ENCODE measurements around the gene RB1. TPM values are rescaled to one million over a fixed set of nuclear protein-coding genes. Genes with fewer than 3 reads are reported as not detected.

Gene RB1
- total RNA-seq, 2 experiments from 2014 or later, result 33.5 to 84.4 TPM

GRCh38 chr13:48317511-48318376 lies 14.2 kb downstream of the RB1 start:
- Histone ChIP-seq H3K79me2 (ENCODE audit: insufficient read depth, low read depth, low read length) (peaks cover 44% of the 10 kb centered on the region), H3K27ac (ENCODE audit: low read depth, low read length, poor library complexity, severe bottlenecking) (no peak overlapping the region), H3K4me1 (ENCODE audit: insufficient read depth, low read length, poor library complexity, severe bottlenecking) (no peaks in the 10 kb centered on the region), H3K4me2 (ENCODE audit: low read length) (no peak overlapping the region), H4K20me1 (ENCODE audit: insufficient read depth, low read length) (no peaks in the 10 kb centered on the region), H3K4me3 (ENCODE audit: low read depth, low read length, poor library complexity, severe bottlenecking) (no peak overlapping the region), H2AFZ (ENCODE audit: low read length) (no peak overlapping the region), H3K9me2 (ENCODE audit: insufficient read depth, low read length) (no peaks in the 10 kb centered on the region), H3K36me3 (ENCODE audit: insufficient read depth, low read length) (peaks cover 99% of the 10 kb centered on the region), H3K9me3 (ENCODE audit: low read length) (peaks cover 30% of the 10 kb centered on the region)
- intact Hi-C loops (cut with micrococcal nuclease; ENCODE audit: unreplicated experiment), result no loop called here
- DNase-seq (ENCODE audit: low spot score), result no peak
- ChIA-PET CTCF (ENCODE audit: unreplicated experiment) (no interaction called here), POLR2A (no interaction called here)
- no TSS peak for BruUV-seq (replicated peaks)
- TF ChIP-seq EZH2phosphoT487 (IDR thresholded peaks at IDR 0.05; ENCODE audit: borderline replicate concordance, low read depth, low read length), result no peak
- no peak for TF ChIP-seq CTCF (conservative IDR thresholded peaks at IDR 0.05; ENCODE audit: low read length)

GRCh38 chr13:48318377-48318811 lies 14.8 kb downstream of the RB1 start:
- H3K36me3 ChIP-seq (ENCODE audit: insufficient read depth, low read length), result peaks cover 99% of the 10 kb centered on the region
- no peak overlapping the region for H3K4me2 ChIP-seq (ENCODE audit: low read length)
- intact Hi-C loops (cut with micrococcal nuclease; ENCODE audit: unreplicated experiment), result no loop called here
- no TSS peak for BruUV-seq (replicated peaks)
- H3K27ac ChIP-seq (ENCODE audit: low read depth, low read length, poor library complexity, severe bottlenecking), result no peak overlapping the region
- H3K9me3 ChIP-seq (ENCODE audit: low read length), result peaks cover 36% of the 10 kb centered on the region
- DNase-seq (ENCODE audit: low spot score), result no peak
- TF ChIP-seq EZH2phosphoT487 (IDR thresholded peaks at IDR 0.05; ENCODE audit: borderline replicate concordance, low read depth, low read length), result no peak
- TF ChIP-seq CTCF (conservative IDR thresholded peaks at IDR 0.05; ENCODE audit: low read length), result no peak
- no peak overlapping the region for H3K4me3 ChIP-seq (ENCODE audit: low read depth, low read length, poor library complexity, severe bottlenecking)
- H3K4me1 ChIP-seq (ENCODE audit: insufficient read depth, low read length, poor library complexity, severe bottlenecking), result no peaks in the 10 kb centered on the region
- CTCF ChIA-PET (ENCODE audit: unreplicated experiment), result no interaction called here
- H3K9me2 ChIP-seq (ENCODE audit: insufficient read depth, low read length), result no peaks in the 10 kb centered on the region
- H4K20me1 ChIP-seq (ENCODE audit: insufficient read depth, low read length), result no peaks in the 10 kb centered on the region
- H3K79me2 ChIP-seq (ENCODE audit: insufficient read depth, low read depth, low read length), result peaks cover 44% of the 10 kb centered on the region
- no peak overlapping the region for H2AFZ ChIP-seq (ENCODE audit: low read length)
- POLR2A ChIA-PET, result no interaction called here

GRCh38 chr13:48318821-48319511 lies 15.4 kb downstream of the RB1 start:
- H2AFZ ChIP-seq (ENCODE audit: low read length), result no peak overlapping the region
- no peak overlapping the region for H3K4me2 ChIP-seq (ENCODE audit: low read length)
- ChIA-PET CTCF (ENCODE audit: unreplicated experiment) (no interaction called here), POLR2A (no interaction called here)
- intact Hi-C loops (cut with micrococcal nuclease; ENCODE audit: unreplicated experiment), result no loop called here
- no peak overlapping the region for H3K4me3 ChIP-seq (ENCODE audit: low read depth, low read length, poor library complexity, severe bottlenecking)
- peaks cover 34% of the 10 kb centered on the region for H3K9me3 ChIP-seq (ENCODE audit: low read length)
- no peaks in the 10 kb centered on the region for H3K9me2 ChIP-seq (ENCODE audit: insufficient read depth, low read length)
- H3K79me2 ChIP-seq (ENCODE audit: insufficient read depth, low read depth, low read length), result peaks cover 44% of the 10 kb centered on the region
- DNase-seq (ENCODE audit: low spot score), result no peak
- peaks cover 97% of the 10 kb centered on the region for H3K36me3 ChIP-seq (ENCODE audit: insufficient read depth, low read length)
- no peak overlapping the region for H3K27ac ChIP-seq (ENCODE audit: low read depth, low read length, poor library complexity, severe bottlenecking)
- no TSS peak for BruUV-seq (replicated peaks)
- H3K4me1 ChIP-seq (ENCODE audit: insufficient read depth, low read length, poor library complexity, severe bottlenecking), result no peaks in the 10 kb centered on the region
- H4K20me1 ChIP-seq (ENCODE audit: insufficient read depth, low read length), result no peaks in the 10 kb centered on the region
- TF ChIP-seq EZH2phosphoT487 (IDR thresholded peaks at IDR 0.05; ENCODE audit: borderline replicate concordance, low read depth, low read length), result no peak
- no peak for TF ChIP-seq CTCF (conservative IDR thresholded peaks at IDR 0.05; ENCODE audit: low read length)

Measured in OCI-LY7 (cell line).